ENCODE data around the gene NMBR. TPM values are rescaled to one million over a fixed set of nuclear protein-coding genes. Genes with fewer than 3 reads are reported as not detected.
"Not testable (repeated sequence)": the region's sequence is repeated elsewhere in the genome, so short reads cannot be mapped to it uniquely, and the experiment has no call there.

Gene NMBR
- total RNA-seq, 2 experiments from 2014 or later: not detected

- Mint-ChIP-seq H3K36me3 (peaks cover 6% of the 10 kb centered on the region), H3K4me1 (ENCODE audit: low read depth) (peaks cover 71% of the 10 kb centered on the region), H3K27me3 (no peaks in the 10 kb centered on the region), H3K9me3 (no peaks in the 10 kb centered on the region), H3K27ac (no peak overlapping the region), H3K4me3 (no peak overlapping the region)
- intact Hi-C loops (cut with micrococcal nuclease): no loop called here
- POLR2A ChIA-PET: no interaction called here
- no peak for DNase-seq
- CTCF ChIA-PET: no interaction called here
These were observed 6.3 kb upstream of the NMBR start for GRCh38 chr6:142153196-142153595.

GRCh38 chr6:142152746-142153145, 5.8 kb upstream of the NMBR start:
- POLR2A ChIA-PET: no interaction called here
- Mint-ChIP-seq H3K27me3 (no peaks in the 10 kb centered on the region), H3K36me3 (peaks cover 6% of the 10 kb centered on the region), H3K4me1 (ENCODE audit: low read depth) (peaks cover 74% of the 10 kb centered on the region), H3K4me3 (no peak overlapping the region), H3K27ac (no peak overlapping the region), H3K9me3 (no peaks in the 10 kb centered on the region)
- CTCF ChIA-PET: no interaction called here
- intact Hi-C loops (cut with micrococcal nuclease): no loop called here
- DNase-seq: no peak

DNA sequence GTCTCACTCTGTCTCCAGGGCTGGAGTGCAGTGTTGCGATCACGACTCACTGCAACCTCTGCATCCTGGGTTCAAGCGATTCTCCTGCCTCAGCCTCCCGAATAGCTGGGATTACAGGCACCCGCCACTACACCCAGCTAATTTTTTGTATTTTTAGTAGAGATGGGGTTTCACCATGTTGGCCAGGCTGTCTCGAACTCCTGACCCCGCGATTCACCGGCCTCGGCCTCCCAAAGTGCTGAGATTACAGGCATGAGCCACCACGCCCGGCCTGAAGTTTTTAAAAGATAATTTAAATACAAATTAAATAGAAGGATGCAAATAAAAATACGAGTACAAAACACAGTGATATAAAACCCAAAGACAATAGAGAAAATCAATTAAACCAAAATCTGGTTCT, 5.4 kb downstream of the NMBR start:
- CTCF ChIA-PET: interaction anchor here (1.5 kb wide), 1 partner anchor 14 kb away, joined by 3 read pairs; no protein-coding TSS in a partner anchor
- H3K9me3 Mint-ChIP-seq; H3K27me3 Mint-ChIP-seq; H3K36me3 Mint-ChIP-seq; H3K4me3 Mint-ChIP-seq; POLR2A ChIA-PET; intact Hi-C loops (cut with micrococcal nuclease); H3K27ac Mint-ChIP-seq; H3K4me1 Mint-ChIP-seq (ENCODE audit: low read depth); DNase-seq: not testable (repeated sequence)

DNA sequence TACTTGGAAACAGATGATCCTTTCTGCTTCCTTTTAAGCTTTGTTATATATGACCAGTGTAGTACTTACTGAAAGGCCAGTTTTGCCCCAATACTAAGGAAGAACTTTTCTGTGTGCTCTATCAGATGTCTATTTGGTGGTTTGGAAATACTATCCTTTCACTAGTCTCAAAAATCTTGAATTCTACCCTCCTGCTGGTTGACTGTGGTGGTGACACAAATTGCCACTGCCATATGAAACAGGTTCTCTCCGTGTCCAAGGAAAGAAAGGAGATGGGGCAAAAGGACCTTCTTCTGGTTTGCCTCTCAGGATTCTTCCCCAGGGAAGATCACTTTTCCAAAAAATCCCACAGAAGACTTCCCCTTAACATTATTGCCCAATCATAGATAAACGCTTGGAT, 8.0 kb downstream of the NMBR start:
- intact Hi-C loops (cut with micrococcal nuclease): no loop called here
- no peaks in the 10 kb centered on the region for H3K4me1 Mint-ChIP-seq (ENCODE audit: low read depth)
- peaks cover 7% of the 10 kb centered on the region for H3K27me3 Mint-ChIP-seq
- ChIA-PET POLR2A (no interaction called here), CTCF (interaction anchor here (2.1 kb wide), 1 partner anchor 17 kb away, joined by 9 read pairs; no protein-coding TSS in a partner anchor)
- H3K4me3 Mint-ChIP-seq: no peak overlapping the region
- no peaks in the 10 kb centered on the region for H3K9me3 Mint-ChIP-seq
- no peaks in the 10 kb centered on the region for H3K36me3 Mint-ChIP-seq
- no peak for DNase-seq
- no peak overlapping the region for H3K27ac Mint-ChIP-seq

GRCh38 chr6:142132625-142133024, 14.3 kb downstream of the NMBR start, which contains the start of gene GJE1:
GJE1 (plus strand) TSS chr6:142132925; CDS start chr6:142133159, 234 bp downstream.
- POLR2A ChIA-PET: no interaction called here
- no peaks in the 10 kb centered on the region for H3K4me1 Mint-ChIP-seq (ENCODE audit: low read depth)
- no peaks in the 10 kb centered on the region for H3K9me3 Mint-ChIP-seq
- no peak for DNase-seq
- CTCF ChIA-PET: no interaction called here
- H3K36me3 Mint-ChIP-seq: no peaks in the 10 kb centered on the region
- H3K4me3 Mint-ChIP-seq: no peak within 1 kb of the TSS
- intact Hi-C loops (cut with micrococcal nuclease): no loop called here
- peaks cover 19% of the 10 kb centered on the region for H3K27me3 Mint-ChIP-seq
- H3K27ac Mint-ChIP-seq: no peak within 1 kb of the TSS

DNA sequence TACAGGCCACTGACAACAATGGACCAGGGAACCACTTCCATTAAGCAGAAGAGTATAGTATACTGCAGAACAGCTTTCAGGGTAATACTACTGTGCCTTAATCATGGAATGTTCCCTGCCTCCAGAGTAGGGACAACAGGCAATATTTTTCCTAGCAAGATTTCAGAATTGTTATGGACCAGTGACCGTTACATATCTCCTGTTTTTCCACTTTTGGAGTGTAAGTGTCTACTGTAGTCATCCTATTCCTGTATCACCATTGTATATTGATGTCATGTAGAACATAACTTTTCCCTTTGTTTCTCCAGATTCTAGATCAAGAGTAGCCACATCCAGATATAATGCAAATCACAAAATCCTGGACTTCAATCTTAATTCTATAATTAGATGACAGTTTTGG, 16.1 kb downstream of the NMBR start:
- no peak for DNase-seq
- H3K9me3 Mint-ChIP-seq: no peaks in the 10 kb centered on the region

GRCh38 chr6:142121342-142121741, 25.6 kb downstream of the NMBR start:
- H3K9me3 Mint-ChIP-seq: no peaks in the 10 kb centered on the region
- H3K4me3 Mint-ChIP-seq: no peak overlapping the region
- no peaks in the 10 kb centered on the region for H3K36me3 Mint-ChIP-seq
- intact Hi-C loops (cut with micrococcal nuclease): no loop called here
- no peaks in the 10 kb centered on the region for H3K4me1 Mint-ChIP-seq (ENCODE audit: low read depth)
- POLR2A ChIA-PET: no interaction called here
- DNase-seq: no peak
- no peaks in the 10 kb centered on the region for H3K27me3 Mint-ChIP-seq
- H3K27ac Mint-ChIP-seq: no peak overlapping the region
- CTCF ChIA-PET: interaction anchor here (1.8 kb wide), 1 partner anchor 132 kb away, joined by 5 read pairs; no protein-coding TSS in a partner anchor

More for the DNA sequence above, 16.1 kb downstream of the NMBR start:
- ChIA-PET POLR2A (no interaction called here), CTCF (no interaction called here)
- no peak overlapping the region for H3K27ac Mint-ChIP-seq
- no peaks in the 10 kb centered on the region for H3K36me3 Mint-ChIP-seq
- H3K4me1 Mint-ChIP-seq (ENCODE audit: low read depth): no peaks in the 10 kb centered on the region
- intact Hi-C loops (cut with micrococcal nuclease): no loop called here
- H3K27me3 Mint-ChIP-seq: peaks cover 19% of the 10 kb centered on the region
- no peak overlapping the region for H3K4me3 Mint-ChIP-seq

DNA sequence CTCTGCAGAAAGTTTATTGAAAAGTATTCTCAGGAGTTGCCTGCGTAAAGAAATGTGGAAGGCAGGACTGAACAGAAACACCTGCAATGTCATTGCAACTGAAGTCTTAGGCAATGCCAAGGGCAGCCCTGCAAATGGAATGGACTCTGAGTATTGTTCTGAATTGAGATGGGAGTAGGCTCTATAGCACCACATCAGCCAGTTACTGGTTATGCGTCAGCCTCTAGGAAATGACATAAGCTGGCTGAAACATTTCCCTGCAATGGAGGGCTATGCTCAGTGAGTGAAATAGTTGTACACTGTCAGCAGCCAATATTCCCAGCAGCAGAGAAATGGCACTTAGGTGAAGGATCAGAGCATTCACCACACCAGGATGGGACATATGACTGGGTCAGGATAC, 28.0 kb downstream of the NMBR start:
- Mint-ChIP-seq H3K36me3 (no peaks in the 10 kb centered on the region), H3K4me3 (no peak overlapping the region), H3K27me3 (no peaks in the 10 kb centered on the region), H3K27ac (no peak overlapping the region), H3K9me3 (no peaks in the 10 kb centered on the region), H3K4me1 (ENCODE audit: low read depth) (no peaks in the 10 kb centered on the region)
- POLR2A ChIA-PET: no interaction called here
- intact Hi-C loops (cut with micrococcal nuclease): no loop called here
- no peak for DNase-seq
- CTCF ChIA-PET: no interaction called here

- H3K27me3 Mint-ChIP-seq: no peaks in the 10 kb centered on the region
- POLR2A ChIA-PET: no interaction called here
- H3K27ac Mint-ChIP-seq: no peak overlapping the region
These were observed 28.6 kb downstream of the NMBR start for GRCh38 chr6:142118328-142118727.

GRCh38 chr6:142117366-142117765, 29.6 kb downstream of the NMBR start:
- H3K4me1 Mint-ChIP-seq (ENCODE audit: low read depth): no peaks in the 10 kb centered on the region
- no peak overlapping the region for H3K4me3 Mint-ChIP-seq
- ChIA-PET POLR2A (no interaction called here), CTCF (interaction anchor here (1.0 kb wide), 1 partner anchor 128 kb away, joined by 6 read pairs; no protein-coding TSS in a partner anchor)
- DNase-seq: no peak
- no peaks in the 10 kb centered on the region for H3K9me3 Mint-ChIP-seq
- intact Hi-C loops (cut with micrococcal nuclease): no loop called here
- no peaks in the 10 kb centered on the region for H3K36me3 Mint-ChIP-seq
- H3K27me3 Mint-ChIP-seq: peaks cover 2% of the 10 kb centered on the region
- no peak overlapping the region for H3K27ac Mint-ChIP-seq

More at GRCh38 chr6:142118328-142118727, 28.6 kb downstream of the NMBR start:
- Mint-ChIP-seq H3K4me3 (no peak overlapping the region), H3K9me3 (no peaks in the 10 kb centered on the region), H3K36me3 (no peaks in the 10 kb centered on the region), H3K4me1 (ENCODE audit: low read depth) (no peaks in the 10 kb centered on the region)
- DNase-seq: no peak
- CTCF ChIA-PET: no interaction called here
- intact Hi-C loops (cut with micrococcal nuclease): no loop called here

DNA sequence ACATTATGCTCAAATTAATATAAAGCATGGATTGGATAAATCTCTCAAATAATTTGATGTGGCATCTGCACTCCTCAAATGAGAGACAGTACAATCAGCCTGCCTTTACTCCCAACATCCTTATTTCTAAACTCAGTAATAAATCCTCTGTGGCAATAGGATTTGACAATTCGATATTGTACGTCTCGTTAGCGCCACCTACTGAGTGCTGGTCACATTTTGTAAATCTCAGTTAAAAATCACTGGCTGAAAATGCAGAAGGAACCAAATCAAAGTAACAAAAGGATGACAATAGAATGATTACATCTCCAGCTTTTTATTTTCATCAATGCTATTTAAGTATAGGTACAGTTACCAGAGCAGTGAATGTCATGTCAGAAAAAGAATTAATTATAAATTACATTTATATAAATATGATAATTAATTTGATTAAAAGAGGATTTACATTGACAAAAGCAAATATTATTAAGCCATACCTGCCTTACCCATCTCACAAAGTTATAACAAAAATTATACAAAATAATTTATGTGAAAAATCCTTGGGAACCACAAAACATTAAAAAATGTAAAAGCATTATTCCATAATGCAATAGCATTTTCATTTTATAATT, 34.4 kb downstream of the NMBR start:
- DNase-seq: peak; percentile 75
- no peaks in the 10 kb centered on the region for H3K36me3 Mint-ChIP-seq
- no peak overlapping the region for H3K4me3 Mint-ChIP-seq
- no peaks in the 10 kb centered on the region for H3K4me1 Mint-ChIP-seq (ENCODE audit: low read depth)
- H3K27me3 Mint-ChIP-seq: peaks cover 2% of the 10 kb centered on the region
- POLR2A ChIA-PET: no interaction called here
- no peak overlapping the region for H3K27ac Mint-ChIP-seq
- H3K9me3 Mint-ChIP-seq: no peaks in the 10 kb centered on the region
- CTCF ChIA-PET: interaction anchor here (0.6 to 4.6 kb wide), 13 partner anchors 9 to 661 kb away, joined by 3 to 64 read pairs (median 5); no protein-coding TSS in a partner anchor
- intact Hi-C loops (cut with micrococcal nuclease): loop anchor here (1.0 kb wide), 2 partner anchors 123 to 434 kb away; no protein-coding TSS in a partner anchor

- DNase-seq; H3K36me3 Mint-ChIP-seq; H3K4me3 Mint-ChIP-seq; H3K27ac Mint-ChIP-seq; intact Hi-C loops (cut with micrococcal nuclease); H3K27me3 Mint-ChIP-seq; H3K9me3 Mint-ChIP-seq; H3K4me1 Mint-ChIP-seq (ENCODE audit: low read depth); POLR2A ChIA-PET: not testable (repeated sequence)
- CTCF ChIA-PET: interaction anchor here (0.6 to 4.6 kb wide), 4 partner anchors 9 to 516 kb away, joined by 3 to 64 read pairs (median 14); no protein-coding TSS in a partner anchor
These were observed 36.1 kb downstream of the NMBR start for GRCh38 chr6:142110820-142111219.

- H3K36me3 Mint-ChIP-seq; H3K27ac Mint-ChIP-seq; H3K9me3 Mint-ChIP-seq; H3K4me1 Mint-ChIP-seq (ENCODE audit: low read depth); POLR2A ChIA-PET; H3K27me3 Mint-ChIP-seq; CTCF ChIA-PET; DNase-seq; intact Hi-C loops (cut with micrococcal nuclease); H3K4me3 Mint-ChIP-seq: not testable (repeated sequence)
These were observed 42.1 kb downstream of the NMBR start for GRCh38 chr6:142104820-142105219.
